ENCODE data around the gene SYNM. TPM values are rescaled to one million over a fixed set of nuclear protein-coding genes. Genes with fewer than 3 reads are reported as not detected.

Gene SYNM
- total RNA-seq, 4 donors from 2014 or later, result 98.3 to 414 (median 158) TPM

DNA sequence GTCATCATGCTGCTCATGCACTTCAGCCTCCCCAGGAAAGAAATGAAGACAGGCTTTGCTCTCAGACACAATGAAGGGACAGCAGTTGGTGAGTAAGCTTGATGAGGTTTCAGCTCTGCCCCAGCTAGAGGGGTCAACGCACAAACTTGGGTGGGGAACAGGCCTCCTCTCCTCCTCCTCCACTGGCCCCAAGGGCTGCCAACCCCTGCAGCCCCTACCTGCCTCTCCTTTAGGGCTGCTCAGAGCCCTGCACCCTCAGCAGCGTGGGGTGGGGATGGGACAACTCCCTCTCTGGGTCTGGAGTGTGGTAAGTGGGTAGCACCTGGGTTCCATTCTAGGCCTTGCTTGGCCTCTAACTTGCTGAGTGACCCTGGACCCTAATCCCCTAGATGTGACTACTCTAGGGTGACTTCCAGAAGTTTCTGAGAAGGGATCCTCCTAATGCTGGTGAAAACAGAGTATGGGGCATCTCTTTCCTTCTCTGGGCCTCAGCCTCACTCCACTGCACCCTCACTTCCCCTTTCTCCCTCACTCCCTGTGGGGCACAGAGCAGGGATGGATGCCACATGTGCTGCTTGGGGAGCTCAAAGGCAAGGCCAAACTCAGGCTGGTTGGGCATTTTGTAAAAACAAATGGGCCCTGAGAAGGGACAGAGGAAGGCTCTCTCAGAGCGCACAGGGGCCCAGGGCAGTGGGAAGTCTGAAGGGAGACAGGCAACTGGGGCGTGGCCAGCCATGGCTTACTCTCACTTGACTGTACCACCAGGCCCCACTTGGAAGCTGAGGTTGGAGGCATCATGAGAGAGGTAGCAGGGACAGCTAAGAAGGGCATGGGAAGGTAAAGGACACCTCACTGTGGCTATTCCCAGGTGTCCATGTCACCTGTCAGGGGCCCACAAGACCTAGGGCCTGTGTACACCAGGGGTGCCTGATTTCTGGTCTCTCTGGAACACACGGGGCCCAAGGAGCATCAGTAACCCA is 64.0 kb downstream of the SYNM start:
- Histone ChIP-seq H3K27me3 (no peaks in the 10 kb centered on the region), H3K27ac (peak overlapping the region; percentile 83 to 92 (median 87)), H3K9me3 (no peaks in the 10 kb centered on the region), H3K4me1 (peaks cover 5 to 29% (median 8%) of the 10 kb centered on the region in 4 donors), H3K4me3 (no peak overlapping the region), H3K36me3 (peaks cover 0 to 6% (median 0%) of the 10 kb centered on the region in 4 donors)
- 60 to 100% methylated on average over 1 to 5 of the region's 5 CpGs for WGBS, 2 donors (ENCODE audit: low coverage in 1 of 2)
- intact Hi-C loops (cut with DNase I; ENCODE audit: low total_unique reads) (no loop called here), in situ Hi-C loops (cut with MboI; ENCODE audit: low pct_ligation_motif_present in 1 of 4, low pct_unique_long_range_greater_than_20kb in 1 of 4, low sequenced_read_pairs in 3 of 4) (no loop called here)
- no peak for DNase-seq
- TF ChIP-seq, protein P1, sequence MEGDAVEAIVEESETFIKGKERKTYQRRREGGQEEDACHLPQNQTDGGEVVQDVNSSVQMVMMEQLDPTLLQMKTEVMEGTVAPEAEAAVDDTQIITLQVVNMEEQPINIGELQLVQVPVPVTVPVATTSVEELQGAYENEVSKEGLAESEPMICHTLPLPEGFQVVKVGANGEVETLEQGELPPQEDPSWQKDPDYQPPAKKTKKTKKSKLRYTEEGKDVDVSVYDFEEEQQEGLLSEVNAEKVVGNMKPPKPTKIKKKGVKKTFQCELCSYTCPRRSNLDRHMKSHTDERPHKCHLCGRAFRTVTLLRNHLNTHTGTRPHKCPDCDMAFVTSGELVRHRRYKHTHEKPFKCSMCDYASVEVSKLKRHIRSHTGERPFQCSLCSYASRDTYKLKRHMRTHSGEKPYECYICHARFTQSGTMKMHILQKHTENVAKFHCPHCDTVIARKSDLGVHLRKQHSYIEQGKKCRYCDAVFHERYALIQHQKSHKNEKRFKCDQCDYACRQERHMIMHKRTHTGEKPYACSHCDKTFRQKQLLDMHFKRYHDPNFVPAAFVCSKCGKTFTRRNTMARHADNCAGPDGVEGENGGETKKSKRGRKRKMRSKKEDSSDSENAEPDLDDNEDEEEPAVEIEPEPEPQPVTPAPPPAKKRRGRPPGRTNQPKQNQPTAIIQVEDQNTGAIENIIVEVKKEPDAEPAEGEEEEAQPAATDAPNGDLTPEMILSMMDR (IDR thresholded peaks at IDR 0.05), result no peak
- TF ChIP-seq POLR2AphosphoS5 (IDR thresholded peaks at IDR 0.05) (no peak), EP300 (IDR thresholded peaks at IDR 0.05; ENCODE audit: low read depth) (no peak), POLR2A (IDR thresholded peaks at IDR 0.05) (no peak)

DNA sequence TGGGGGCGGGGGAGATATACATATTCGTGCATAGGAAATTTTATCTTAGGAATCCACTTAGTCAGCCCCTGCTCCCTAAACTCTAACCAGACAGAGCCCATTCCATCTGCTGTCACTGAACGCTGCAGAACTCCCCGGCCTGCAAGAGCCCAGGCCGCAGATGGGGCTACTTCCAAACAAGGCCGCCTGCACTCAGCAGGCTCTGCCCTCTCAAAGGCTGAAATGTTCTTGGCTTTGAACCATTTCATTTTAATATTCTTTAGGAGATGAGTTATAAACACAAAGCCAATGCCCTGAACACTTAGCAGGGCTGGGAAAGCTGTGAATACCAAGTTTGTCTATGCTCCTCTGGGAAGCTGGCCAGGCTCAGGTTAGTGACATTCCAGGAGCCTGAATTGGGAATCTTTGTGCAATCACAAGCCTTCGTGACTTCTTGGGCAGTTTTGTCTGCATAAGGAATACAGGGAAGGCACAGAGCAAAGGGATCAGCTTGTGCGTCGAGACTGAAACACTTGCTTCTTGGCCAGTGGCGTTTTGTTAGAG is 65.0 kb downstream of the SYNM start:
- TF ChIP-seq EP300 (IDR thresholded peaks at IDR 0.05; ENCODE audit: low read depth), result peak; percentile 90
- TF ChIP-seq POLR2AphosphoS5 (IDR thresholded peaks at IDR 0.05), result peak in 2 of 3 donors; percentile 52 to 76
- TF ChIP-seq, protein P1 (IDR thresholded peaks at IDR 0.05), result no peak
- TF ChIP-seq POLR2A (IDR thresholded peaks at IDR 0.05), result no peak
- Histone ChIP-seq H3K4me3 (no peak overlapping the region), H3K27me3 (no peaks in the 10 kb centered on the region), H3K4me1 (peaks cover 5 to 30% (median 9%) of the 10 kb centered on the region in 4 donors), H3K36me3 (peaks cover 0 to 6% (median 0%) of the 10 kb centered on the region in 4 donors), H3K27ac (peak overlapping the region; percentile 83 to 92 (median 87)), H3K9me3 (no peaks in the 10 kb centered on the region)
- intact Hi-C loops (cut with DNase I; ENCODE audit: low total_unique reads), result loop anchor here (5.0 kb wide), 2 partner anchors 42 to 63 kb away; partner anchors contain the start of gene SYNM
- peak; percentile 54 for DNase-seq
- WGBS, 2 donors (ENCODE audit: low coverage in 1 of 2), result 69 to 83% methylated on average over 2 to 10 of the region's 10 CpGs
- in situ Hi-C loops (cut with MboI; ENCODE audit: low pct_ligation_motif_present in 1 of 4, low pct_unique_long_range_greater_than_20kb in 1 of 4, low sequenced_read_pairs in 3 of 4), result no loop called here

DNA sequence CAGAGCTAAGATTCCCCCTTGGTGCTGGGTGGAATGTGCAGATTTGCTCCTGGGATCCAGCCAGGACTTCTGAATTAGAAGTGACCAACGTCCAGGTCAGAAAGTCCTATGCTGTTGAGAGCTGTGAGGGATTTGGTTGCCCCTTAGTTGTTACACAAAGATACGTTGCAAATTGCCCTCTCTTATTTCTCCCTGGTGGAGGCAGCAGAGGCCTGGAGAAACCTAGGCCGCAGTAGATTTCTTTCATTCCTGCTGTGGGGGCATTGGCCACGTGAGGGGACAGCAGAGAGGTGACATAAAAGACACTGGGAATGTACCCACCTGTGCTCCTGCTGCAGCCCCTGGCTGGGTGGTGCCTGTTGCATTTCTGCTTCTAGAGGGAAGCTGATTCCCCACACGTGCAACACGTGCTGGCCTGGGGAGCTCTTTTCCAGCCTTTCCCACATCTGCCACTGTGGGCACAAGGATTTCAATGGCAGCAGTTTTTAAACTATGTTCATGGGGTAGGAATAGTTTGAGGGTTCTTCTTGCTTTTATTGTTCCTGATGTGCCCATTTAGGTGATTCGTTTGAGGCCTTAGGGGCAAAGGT is 65.7 kb downstream of the SYNM start:
- Histone ChIP-seq H3K9me3 (no peaks in the 10 kb centered on the region), H3K36me3 (peaks cover 0 to 6% (median 0%) of the 10 kb centered on the region in 4 donors), H3K27me3 (no peaks in the 10 kb centered on the region), H3K27ac (peak overlapping the region; percentile 83 to 92 (median 87)), H3K4me3 (no peak overlapping the region), H3K4me1 (peaks cover 8 to 37% (median 15%) of the 10 kb centered on the region in 4 donors)
- no peak for DNase-seq
- in situ Hi-C loops (cut with MboI; ENCODE audit: low pct_ligation_motif_present in 1 of 4, low pct_unique_long_range_greater_than_20kb in 1 of 4, low sequenced_read_pairs in 3 of 4), result no loop called here
- intact Hi-C loops (cut with DNase I; ENCODE audit: low total_unique reads), result loop anchor here (5.0 kb wide), 2 partner anchors 42 to 63 kb away; partner anchors contain the start of gene SYNM
- no peak for TF ChIP-seq POLR2A (IDR thresholded peaks at IDR 0.05)
- TF ChIP-seq, protein P1 (IDR thresholded peaks at IDR 0.05), result peak in 2 of 5 experiments; percentile 11 to 21
- TF ChIP-seq EP300 (IDR thresholded peaks at IDR 0.05; ENCODE audit: low read depth), result no peak
- 71% methylated on average over 7 of the region's 7 CpGs; no CpG with 5 or more reads in 1 of the 2 donors for WGBS, 2 donors (ENCODE audit: low coverage in 1 of 2)
